Type B pancreatic cell (in vitro differentiated cells): ENCODE results near the gene REEP6. TPM values are rescaled to one million over a fixed set of nuclear protein-coding genes. Genes with fewer than 3 reads are reported as not detected.

Source experiments
- DNase-seq: peaks from one replicate; pipeline ENCODE4 v3.0.0; 2021; ENCODE audit warnings: mixed read lengths; ENCODE audit not compliant: unreplicated experiment; ENCODE audit errors: extremely low spot score
- H3K27ac Mint-ChIP-seq: 2 replicates; pipeline ENCODE4 v1.8.0; 2021; ENCODE audit warnings: mild to moderate bottlenecking, mixed read lengths
- H3K27me3 Mint-ChIP-seq: 2 replicates; pipeline ENCODE4 v1.8.0; 2021; ENCODE audit warnings: mixed read lengths
- H3K36me3 Mint-ChIP-seq: 2 replicates; pipeline ENCODE4 v1.8.0; 2021; ENCODE audit warnings: mixed read lengths
- H3K4me1 Mint-ChIP-seq: one replicate; pipeline ENCODE4 v1.8.0; 2021; ENCODE audit warnings: mixed read lengths; ENCODE audit not compliant: unreplicated experiment
- H3K4me3 Mint-ChIP-seq: 2 replicates; pipeline ENCODE4 v1.8.0; 2021; ENCODE audit warnings: mild to moderate bottlenecking, mixed read lengths
- H3K9me3 Mint-ChIP-seq: 2 replicates; pipeline ENCODE4 v1.8.0; 2021; ENCODE audit warnings: mixed read lengths
- CTCF ChIP-seq: fragments of 200-600 bp; sonication (generic); conservative IDR thresholded peaks from 2 replicates; pipeline ENCODE4 v1.5.0; 2021; ENCODE audit warnings: antibody characterized with exemption, mild to moderate bottlenecking
- total RNA-seq: library from RNA; stranded (reverse); gene quantifications from 2 replicates; pipeline ENCODE4 v1.2.1, GENCODE V29; 2021; ENCODE audit warnings: low replicate concordance

Gene REEP6
- total RNA-seq, 1 donor from 2014 or later = 17.3 TPM

GRCh38 chr19:1450735-1451731, 39.9 kb upstream of the REEP6 start:
- Mint-ChIP-seq H3K27me3 (peaks cover 64% of the 10 kb centered on the region), H3K27ac (no peak overlapping the region)
- no peak for DNase-seq

GRCh38 chr19:1451916-1452801, 38.8 kb upstream of the REEP6 start:
- no peak for TF ChIP-seq CTCF
- peaks cover 63% of the 10 kb centered on the region for H3K27me3 Mint-ChIP-seq
- no peak overlapping the region for H3K27ac Mint-ChIP-seq
- no peak for DNase-seq
- H3K36me3 Mint-ChIP-seq = no peaks in the 10 kb centered on the region
- H3K4me3 Mint-ChIP-seq = no peak overlapping the region
- peaks cover 15% of the 10 kb centered on the region for H3K4me1 Mint-ChIP-seq
- no peaks in the 10 kb centered on the region for H3K9me3 Mint-ChIP-seq

More at GRCh38 chr19:1450735-1451731, 39.9 kb upstream of the REEP6 start:
- H3K9me3 Mint-ChIP-seq = no peaks in the 10 kb centered on the region
- H3K36me3 Mint-ChIP-seq = no peaks in the 10 kb centered on the region
- no peak for TF ChIP-seq CTCF
- peaks cover 15% of the 10 kb centered on the region for H3K4me1 Mint-ChIP-seq
- H3K4me3 Mint-ChIP-seq = peak overlapping the region; percentile 60

GRCh38 chr19:1452802-1453524, 38.0 kb upstream of the REEP6 start:
- Mint-ChIP-seq H3K27me3 (peaks cover 61% of the 10 kb centered on the region), H3K4me1 (peaks cover 15% of the 10 kb centered on the region), H3K4me3 (no peak overlapping the region), H3K9me3 (no peaks in the 10 kb centered on the region), H3K36me3 (no peaks in the 10 kb centered on the region), H3K27ac (no peak overlapping the region)
- DNase-seq = no peak
- no peak for TF ChIP-seq CTCF

- DNase-seq = no peak
- TF ChIP-seq CTCF = no peak
- H3K4me3 Mint-ChIP-seq = no peak overlapping the region
Measured at GRCh38 chr19:1453525-1454364, 37.2 kb upstream of the REEP6 start.

More at GRCh38 chr19:1453525-1454364, 37.2 kb upstream of the REEP6 start:
- H3K27me3 Mint-ChIP-seq = peaks cover 59% of the 10 kb centered on the region
- H3K27ac Mint-ChIP-seq = no peak overlapping the region
- H3K36me3 Mint-ChIP-seq = no peaks in the 10 kb centered on the region
- H3K4me1 Mint-ChIP-seq = peaks cover 15% of the 10 kb centered on the region
- H3K9me3 Mint-ChIP-seq = no peaks in the 10 kb centered on the region
